PC-3 (cell line): ENCODE results near the gene RUBCN.

Experiments used
- CTCF ChIP-seq: fragments of 300-600 bp; sonication (generic); conservative IDR thresholded peaks from 2 replicates; pipeline ENCODE4 v1.5.1; 2017; ENCODE audit warnings: antibody characterized with exemption, low read depth, mild to moderate bottlenecking, low read length
- EZH2 ChIP-seq: fragments of 300-600 bp; sonication (generic); IDR thresholded peaks from one replicate; pipeline ENCODE4 v1.6.1; 2017; ENCODE audit warnings: antibody characterized with exemption, mild to moderate bottlenecking, low read length; ENCODE audit not compliant: unreplicated experiment
- EZH2phosphoT487 ChIP-seq: fragments of 300-600 bp; sonication (generic); IDR thresholded peaks from 2 replicates; pipeline ENCODE4 v1.6.1; 2018; ENCODE audit warnings: mild to moderate bottlenecking, antibody characterized with exemption, low read length, borderline replicate concordance

GRCh38 chr3:197706658-197707057 is 30.0 kb downstream of the RUBCN start:
- no peak for TF ChIP-seq CTCF
- TF ChIP-seq EZH2phosphoT487, result no peak
- no peak for TF ChIP-seq EZH2
